ENCODE results near the gene DNAJC8. TPM values are rescaled to one million over a fixed set of nuclear protein-coding genes. Genes with fewer than 3 reads are reported as not detected.
A peak's percentile ranks its signal among the peaks of the same experiment; 100 is the strongest.

Gene DNAJC8
- polyA plus RNA-seq = 10 to 100 TPM; 62.2 to 96.1 (median 72.3) TPM
- long read RNA-seq, donor 1 = 0 reads
- long read RNA-seq, donor 2, transcript DNAJC8-201 (9 exons, 1,759 nt) = major isoform, 18 of 25 reads
- long read RNA-seq, donor 2, partial matches to known transcripts = 6 of 25 reads
- long read RNA-seq, donor 2, other reads (novel, unspliced or antisense) = 0 of 25 reads
- long read RNA-seq, donor 3, transcript DNAJC8-201 (9 exons, 1,759 nt) = major isoform, 28 of 51 reads
- long read RNA-seq, donor 3, partial matches to known transcripts = 20 of 51 reads
- long read RNA-seq, donor 3, other reads (novel, unspliced or antisense) = 0 of 51 reads
- long read RNA-seq, donor 4, partial matches to known transcripts = 0 of 2 reads
- long read RNA-seq, donor 4, other reads (novel, unspliced or antisense) = 0 of 2 reads
- long read RNA-seq, donor 5, transcript DNAJC8-201 (9 exons, 1,759 nt) = major isoform, 12 of 22 reads
- long read RNA-seq, donor 5, partial matches to known transcripts = 9 of 22 reads
- long read RNA-seq, donor 5, other reads (novel, unspliced or antisense) = 0 of 22 reads
- long read RNA-seq, donor 6, transcript DNAJC8-201 (9 exons, 1,759 nt) = major isoform, 30 of 45 reads
- long read RNA-seq, donor 6, partial matches to known transcripts = 8 of 45 reads
- long read RNA-seq, donor 6, other reads (novel, unspliced or antisense) = 6 of 45 reads
- long read RNA-seq, donor 7 = 0 reads
- long read RNA-seq, donor 8, transcript DNAJC8-201 (9 exons, 1,759 nt) = major isoform, 6 of 11 reads
- long read RNA-seq, donor 8, partial matches to known transcripts = 5 of 11 reads
- long read RNA-seq, donor 8, other reads (novel, unspliced or antisense) = 0 of 11 reads
- long read RNA-seq, donor 9, transcript DNAJC8-201 (9 exons, 1,759 nt) = major isoform, 5 of 16 reads
- long read RNA-seq, donor 9, partial matches to known transcripts = 10 of 16 reads
- long read RNA-seq, donor 9, other reads (novel, unspliced or antisense) = 0 of 16 reads
- long read RNA-seq, donor 10, transcript DNAJC8-201 (9 exons, 1,759 nt) = major isoform, 37 of 827 reads
- long read RNA-seq, donor 10, partial matches to known transcripts = 231 of 827 reads
- long read RNA-seq, donor 10, other reads (novel, unspliced or antisense) = 556 of 827 reads

DNA sequence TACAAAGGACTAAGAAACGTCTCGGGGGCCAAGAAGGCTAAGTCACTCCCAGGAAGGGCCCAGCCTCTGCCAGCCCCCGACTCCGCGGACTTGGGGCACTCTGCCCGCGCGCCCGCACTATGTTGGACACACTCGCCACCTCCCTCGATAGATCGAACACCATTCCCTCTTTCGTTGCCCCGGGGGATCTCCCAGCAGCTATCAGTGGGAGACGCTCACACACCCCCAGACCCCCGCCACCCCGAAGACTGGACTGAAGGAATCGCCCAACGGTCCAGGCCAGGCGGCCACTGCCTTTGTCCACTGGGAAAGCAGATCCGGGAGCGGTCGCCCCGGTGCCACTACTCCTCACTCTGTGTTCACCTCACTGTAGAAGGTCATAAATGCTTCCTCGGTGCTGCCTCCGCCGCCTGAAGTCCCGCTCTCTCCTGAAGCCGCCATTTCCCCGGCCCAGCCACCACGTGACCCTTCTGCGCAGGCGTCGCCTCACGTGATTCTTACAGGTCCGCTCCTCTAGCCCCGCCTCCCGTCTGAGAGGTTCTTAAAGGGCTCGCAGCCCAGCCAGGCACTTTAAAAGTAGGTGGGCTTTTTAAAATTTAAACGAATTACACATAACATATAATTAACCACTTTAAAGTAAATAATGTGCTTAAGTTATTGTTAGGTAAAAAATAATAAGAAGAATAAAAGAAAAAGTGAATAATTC lies at the start of gene DNAJC8:
DNAJC8 (minus strand) TSS at position 472 of the 706 bp plus-strand sequence; CDS start at position 441, 31 bp downstream.
- WGBS, 3 donors = 0% methylated on average over 40 of the region's 40 CpGs
- no peaks in the 10 kb centered on the region for H3K9me3 ChIP-seq (ENCODE audit: control insufficient read depth in 2 of 2, insufficient read depth in 1 of 2, low read depth in 1 of 2, low read length in 1 of 2)
- peaks cover 0 to 16% (median 0%) of the 10 kb centered on the region in 3 donors for H3K36me3 ChIP-seq (ENCODE audit: control insufficient read depth in 3 of 3, insufficient read depth in 2 of 3, low read depth in 1 of 3, low read length in 3 of 3)
- H3K27me3 ChIP-seq (ENCODE audit: control insufficient read depth in 3 of 3, insufficient read depth in 3 of 3, low read length in 3 of 3) = no peaks in the 10 kb centered on the region
- peak within 1 kb of the TSS; percentile 42 to 76 (median 70) for H3K27ac ChIP-seq (ENCODE audit: low read depth in 1 of 3, low read length in 2 of 3)
- H3K4me3 ChIP-seq (ENCODE audit: low read depth in 1 of 3, low read length in 3 of 3) = peak within 1 kb of the TSS; percentile 64 to 98 (median 71)
- DNase-seq = peak; percentile 95 to 96
- no peak for FAIRE-seq
- H3K4me1 ChIP-seq (ENCODE audit: control insufficient read depth in 3 of 3, insufficient read depth in 2 of 3, low read depth in 1 of 3, low read length in 2 of 3) = peaks cover 4 to 13% (median 8%) of the 10 kb centered on the region in 3 donors

DNA sequence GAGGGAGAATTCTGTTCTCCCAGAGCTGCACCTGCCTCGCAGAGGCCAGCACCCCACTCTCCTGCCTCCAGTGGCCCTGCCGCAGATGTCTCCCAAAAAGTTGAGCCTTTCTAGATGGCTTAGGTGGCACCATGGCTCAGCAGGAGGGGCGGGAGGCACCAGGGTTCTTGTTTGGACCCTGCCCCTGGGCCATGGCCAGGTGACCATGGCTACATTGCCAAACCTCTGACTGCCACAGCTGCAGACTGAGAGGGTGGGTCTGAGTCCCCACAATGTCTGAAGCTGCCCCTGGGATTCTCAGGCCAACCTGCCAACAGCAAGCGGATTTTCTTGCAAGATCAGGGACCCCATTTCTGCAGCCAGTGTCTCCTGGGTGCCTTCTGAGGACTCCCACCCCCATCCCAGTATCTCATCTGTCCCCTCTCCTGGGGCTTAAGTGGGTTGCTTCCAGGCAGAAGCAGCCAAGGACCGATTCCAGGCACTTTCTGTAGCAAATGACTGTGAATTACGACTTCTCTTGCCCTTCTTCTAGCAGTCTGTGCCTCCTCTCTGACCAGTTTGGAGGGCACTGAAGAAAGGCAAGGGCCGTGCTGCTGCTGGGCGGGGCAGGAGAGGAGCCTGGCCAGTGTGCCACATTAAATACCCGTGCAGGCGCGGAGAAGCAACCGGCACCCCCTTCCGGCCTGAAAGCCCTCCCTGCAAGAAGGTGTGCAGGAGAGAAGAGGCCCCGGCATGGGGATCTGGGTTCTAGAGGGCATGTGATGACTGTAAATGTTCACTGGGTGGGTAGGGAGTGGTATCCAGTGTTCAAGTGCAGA lies 49.0 kb upstream of the DNAJC8 start:
- no peaks in the 10 kb centered on the region for H3K27me3 ChIP-seq (ENCODE audit: control insufficient read depth in 3 of 3, insufficient read depth in 3 of 3, low read length in 3 of 3)
- H3K27ac ChIP-seq (ENCODE audit: low read depth in 1 of 3, low read length in 2 of 3) = peak overlapping the region in 2 of 3 donors; percentile 45 to 57
- H3K4me1 ChIP-seq (ENCODE audit: control insufficient read depth in 3 of 3, insufficient read depth in 2 of 3, low read depth in 1 of 3, low read length in 2 of 3) = peaks cover 3 to 14% (median 6%) of the 10 kb centered on the region in 3 donors
- DNase-seq (peak in 1 of 2 donors; percentile 20), FAIRE-seq (no peak)
- 44 to 72% (median 57%) methylated on average over 14 of the region's 14 CpGs for WGBS, 3 donors
- no peak overlapping the region for H3K4me3 ChIP-seq (ENCODE audit: low read depth in 1 of 3, low read length in 3 of 3)
- no peaks in the 10 kb centered on the region for H3K9me3 ChIP-seq (ENCODE audit: control insufficient read depth in 2 of 2, insufficient read depth in 1 of 2, low read depth in 1 of 2, low read length in 1 of 2)
- H3K36me3 ChIP-seq (ENCODE audit: control insufficient read depth in 3 of 3, insufficient read depth in 2 of 3, low read depth in 1 of 3, low read length in 3 of 3) = peaks cover 4 to 59% (median 13%) of the 10 kb centered on the region in 3 donors

DNA sequence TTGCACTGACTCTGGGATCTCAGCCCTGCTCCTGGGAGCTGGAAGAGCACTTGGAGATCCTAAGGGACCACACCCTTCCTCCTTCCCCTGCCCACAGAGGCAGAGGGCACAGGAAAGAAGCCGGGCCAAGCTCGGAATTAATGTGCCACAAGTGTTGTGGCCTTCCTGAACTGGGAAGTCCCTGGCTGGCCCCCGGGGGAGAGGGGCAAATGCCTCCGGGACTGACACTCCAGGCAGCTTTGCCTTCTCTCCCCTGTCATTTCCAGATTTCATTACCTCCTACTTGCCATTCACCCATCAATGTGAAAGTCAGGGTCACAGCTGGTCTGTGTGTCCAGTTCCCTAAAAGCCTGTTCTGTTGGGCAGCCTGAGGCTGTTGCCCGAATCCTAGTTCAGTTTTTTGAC lies 48.1 kb upstream of the DNAJC8 start:
- Histone ChIP-seq H3K4me3 (ENCODE audit: low read depth in 1 of 3, low read length in 3 of 3) (no peak overlapping the region), H3K27me3 (ENCODE audit: control insufficient read depth in 3 of 3, insufficient read depth in 3 of 3, low read length in 3 of 3) (no peaks in the 10 kb centered on the region), H3K27ac (ENCODE audit: low read depth in 1 of 3, low read length in 2 of 3) (no peak overlapping the region), H3K9me3 (ENCODE audit: control insufficient read depth in 2 of 2, insufficient read depth in 1 of 2, low read depth in 1 of 2, low read length in 1 of 2) (no peaks in the 10 kb centered on the region), H3K4me1 (ENCODE audit: control insufficient read depth in 3 of 3, insufficient read depth in 2 of 3, low read depth in 1 of 3, low read length in 2 of 3) (peaks cover 3 to 14% (median 6%) of the 10 kb centered on the region in 3 donors), H3K36me3 (ENCODE audit: control insufficient read depth in 3 of 3, insufficient read depth in 2 of 3, low read depth in 1 of 3, low read length in 3 of 3) (peaks cover 7 to 67% (median 13%) of the 10 kb centered on the region in 3 donors)
- WGBS, 3 donors = 68 to 73% (median 72%) methylated on average over 5 of the region's 5 CpGs
- DNase-seq = no peak
- no peak for FAIRE-seq

- peaks cover 9 to 72% (median 13%) of the 10 kb centered on the region in 3 donors for H3K36me3 ChIP-seq (ENCODE audit: control insufficient read depth in 3 of 3, insufficient read depth in 2 of 3, low read depth in 1 of 3, low read length in 3 of 3)
- no peak overlapping the region for H3K27ac ChIP-seq (ENCODE audit: low read depth in 1 of 3, low read length in 2 of 3)
- H3K4me3 ChIP-seq (ENCODE audit: low read depth in 1 of 3, low read length in 3 of 3) = no peak overlapping the region
- H3K4me1 ChIP-seq (ENCODE audit: control insufficient read depth in 3 of 3, insufficient read depth in 2 of 3, low read depth in 1 of 3, low read length in 2 of 3) = peaks cover 3 to 14% (median 6%) of the 10 kb centered on the region in 3 donors
- no peak for FAIRE-seq
- 90 to 92% (median 91%) methylated on average over 8 of the region's 8 CpGs for WGBS, 3 donors
- no peaks in the 10 kb centered on the region for H3K9me3 ChIP-seq (ENCODE audit: control insufficient read depth in 2 of 2, insufficient read depth in 1 of 2, low read depth in 1 of 2, low read length in 1 of 2)
- DNase-seq = no peak
- no peaks in the 10 kb centered on the region for H3K27me3 ChIP-seq (ENCODE audit: control insufficient read depth in 3 of 3, insufficient read depth in 3 of 3, low read length in 3 of 3)
Observed at GRCh38 chr1:28280501-28280900, 47.7 kb upstream of the DNAJC8 start.

GRCh38 chr1:28279721-28280120 lies 46.9 kb upstream of the DNAJC8 start:
- WGBS, 3 donors = 87 to 93% (median 88%) methylated on average over 7 of the region's 7 CpGs
- Histone ChIP-seq H3K9me3 (ENCODE audit: control insufficient read depth in 2 of 2, insufficient read depth in 1 of 2, low read depth in 1 of 2, low read length in 1 of 2) (no peaks in the 10 kb centered on the region), H3K27me3 (ENCODE audit: control insufficient read depth in 3 of 3, insufficient read depth in 3 of 3, low read length in 3 of 3) (no peaks in the 10 kb centered on the region), H3K27ac (ENCODE audit: low read depth in 1 of 3, low read length in 2 of 3) (no peak overlapping the region), H3K4me1 (ENCODE audit: control insufficient read depth in 3 of 3, insufficient read depth in 2 of 3, low read depth in 1 of 3, low read length in 2 of 3) (peaks cover 3 to 14% (median 6%) of the 10 kb centered on the region in 3 donors), H3K36me3 (ENCODE audit: control insufficient read depth in 3 of 3, insufficient read depth in 2 of 3, low read depth in 1 of 3, low read length in 3 of 3) (peaks cover 9 to 76% (median 13%) of the 10 kb centered on the region in 3 donors), H3K4me3 (ENCODE audit: low read depth in 1 of 3, low read length in 3 of 3) (no peak overlapping the region)
- FAIRE-seq (no peak), DNase-seq (no peak)

- peaks cover 13 to 86% (median 15%) of the 10 kb centered on the region in 3 donors for H3K36me3 ChIP-seq (ENCODE audit: control insufficient read depth in 3 of 3, insufficient read depth in 2 of 3, low read depth in 1 of 3, low read length in 3 of 3)
Observed at GRCh38 chr1:28278763-28279162, 45.9 kb upstream of the DNAJC8 start.

GRCh38 chr1:28273216-28273860 lies 40.5 kb upstream of the DNAJC8 start:
- no peak overlapping the region for H3K27ac ChIP-seq (ENCODE audit: low read depth in 1 of 3, low read length in 2 of 3)
- peaks cover 15 to 75% (median 17%) of the 10 kb centered on the region in 3 donors for H3K36me3 ChIP-seq (ENCODE audit: control insufficient read depth in 3 of 3, insufficient read depth in 2 of 3, low read depth in 1 of 3, low read length in 3 of 3)
- H3K4me1 ChIP-seq (ENCODE audit: control insufficient read depth in 3 of 3, insufficient read depth in 2 of 3, low read depth in 1 of 3, low read length in 2 of 3) = no peaks in the 10 kb centered on the region
- no peaks in the 10 kb centered on the region for H3K27me3 ChIP-seq (ENCODE audit: control insufficient read depth in 3 of 3, insufficient read depth in 3 of 3, low read length in 3 of 3)
- no peak for DNase-seq
- FAIRE-seq = no peak
- H3K4me3 ChIP-seq (ENCODE audit: low read depth in 1 of 3, low read length in 3 of 3) = no peak overlapping the region
- WGBS, 3 donors = 87 to 92% (median 91%) methylated on average over 17 of the region's 17 CpGs
- no peaks in the 10 kb centered on the region for H3K9me3 ChIP-seq (ENCODE audit: control insufficient read depth in 2 of 2, insufficient read depth in 1 of 2, low read depth in 1 of 2, low read length in 1 of 2)

More at GRCh38 chr1:28278763-28279162, 45.9 kb upstream of the DNAJC8 start:
- FAIRE-seq = no peak
- no peak overlapping the region for H3K27ac ChIP-seq (ENCODE audit: low read depth in 1 of 3, low read length in 2 of 3)
- H3K9me3 ChIP-seq (ENCODE audit: control insufficient read depth in 2 of 2, insufficient read depth in 1 of 2, low read depth in 1 of 2, low read length in 1 of 2) = no peaks in the 10 kb centered on the region
- peaks cover 3 to 14% (median 6%) of the 10 kb centered on the region in 3 donors for H3K4me1 ChIP-seq (ENCODE audit: control insufficient read depth in 3 of 3, insufficient read depth in 2 of 3, low read depth in 1 of 3, low read length in 2 of 3)
- no peaks in the 10 kb centered on the region for H3K27me3 ChIP-seq (ENCODE audit: control insufficient read depth in 3 of 3, insufficient read depth in 3 of 3, low read length in 3 of 3)
- H3K4me3 ChIP-seq (ENCODE audit: low read depth in 1 of 3, low read length in 3 of 3) = no peak overlapping the region
- WGBS, 3 donors = 92 to 95% (median 95%) methylated on average over 5 of the region's 5 CpGs
- no peak for DNase-seq

Measured in small intestine (tissue), 16 donors.